Measurements from ENCODE around the gene SSX2IP. TPM values are rescaled to one million over a fixed set of nuclear protein-coding genes. Genes with fewer than 3 reads are reported as not detected.

Gene SSX2IP
- total RNA-seq, 1 experiment from 2014 or later, result 28.0 TPM

DNA sequence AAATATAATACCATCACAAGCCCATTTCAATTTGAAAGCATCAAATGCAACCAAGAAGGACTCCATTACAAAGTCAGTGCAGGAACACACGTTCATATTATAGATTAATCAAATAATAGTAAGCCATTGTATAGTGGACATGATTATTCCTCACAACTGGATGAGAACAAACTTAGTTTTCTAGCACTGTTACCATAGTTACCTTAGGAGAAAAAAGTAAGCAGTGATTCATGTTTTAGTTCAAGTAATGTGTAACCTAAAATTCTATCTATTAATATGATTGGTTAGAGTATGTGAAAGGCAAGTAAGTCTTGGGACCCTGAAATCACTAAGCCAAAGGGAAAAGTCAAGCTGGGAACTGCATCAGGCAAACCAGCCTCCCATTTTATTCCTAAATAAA lies 15.2 kb downstream of the SSX2IP start:
- no peaks in the 10 kb centered on the region for H3K4me1 ChIP-seq (ENCODE audit: insufficient read depth, low read length)
- ChIA-PET CTCF (no interaction called here), POLR2A (ENCODE audit: unreplicated experiment) (no interaction called here)
- no peak for ATAC-seq
- peaks cover 43% of the 10 kb centered on the region for H3K79me2 ChIP-seq (ENCODE audit: low read length)
- no peaks in the 10 kb centered on the region for H3K27me3 ChIP-seq (ENCODE audit: low read length)
- H3K4me2 ChIP-seq (ENCODE audit: low read length), result no peak overlapping the region
- H3K36me3 ChIP-seq (ENCODE audit: low read depth, low read length), result no peaks in the 10 kb centered on the region
- intact Hi-C loops (cut with micrococcal nuclease), result loop anchor here (10.0 kb wide), 1 partner anchor 100 kb away; the partner anchor contains the start of gene CTBS
- H3K27ac ChIP-seq (ENCODE audit: low read length), result no peak overlapping the region
- no peaks in the 10 kb centered on the region for H4K20me1 ChIP-seq (ENCODE audit: low read length)
- no peaks in the 10 kb centered on the region for H3F3A ChIP-seq (ENCODE audit: low read length, unreplicated experiment)
- H3K9ac ChIP-seq (ENCODE audit: low read length), result no peak overlapping the region
- DNase-seq, result no peak
- no peak overlapping the region for H2AFZ ChIP-seq (ENCODE audit: low read length)
- H3K9me3 ChIP-seq (ENCODE audit: low read length), result no peaks in the 10 kb centered on the region
- no peaks in the 10 kb centered on the region for H3K9me2 ChIP-seq (replicated peaks; ENCODE audit: low read length)
- BruUV-seq (replicated peaks), result no TSS peak
- no peak overlapping the region for H3K4me3 ChIP-seq (ENCODE audit: low read length)
- TF ChIP-seq EZH2 (IDR thresholded peaks at IDR 0.05; ENCODE audit: low read length, unreplicated experiment) (no peak), EZH2phosphoT487 (IDR thresholded peaks at IDR 0.05; ENCODE audit: borderline replicate concordance, low read length) (no peak), CTCF (conservative IDR thresholded peaks at IDR 0.05; ENCODE audit: low read depth, low read length) (no peak)

- ATAC-seq (no peak), DNase-seq (no peak)
- Histone ChIP-seq H3K4me3 (ENCODE audit: low read length) (no peak overlapping the region), H2AFZ (ENCODE audit: low read length) (no peak overlapping the region), H3K9me2 (replicated peaks; ENCODE audit: low read length) (no peaks in the 10 kb centered on the region), H3K4me1 (ENCODE audit: insufficient read depth, low read length) (no peaks in the 10 kb centered on the region), H3K27me3 (ENCODE audit: low read length) (no peaks in the 10 kb centered on the region), H3K36me3 (ENCODE audit: low read depth, low read length) (peaks cover 1% of the 10 kb centered on the region; the same call in 1 of the 2 replicates), H3K4me2 (ENCODE audit: low read length) (no peak overlapping the region), H3F3A (ENCODE audit: low read length, unreplicated experiment) (no peaks in the 10 kb centered on the region), H3K9ac (ENCODE audit: low read length) (no peak overlapping the region), H3K27ac (ENCODE audit: low read length) (no peak overlapping the region), H3K9me3 (ENCODE audit: low read length) (no peaks in the 10 kb centered on the region), H3K79me2 (ENCODE audit: low read length) (peaks cover 39% of the 10 kb centered on the region), H4K20me1 (ENCODE audit: low read length) (no peaks in the 10 kb centered on the region)
- BruUV-seq (replicated peaks), result no TSS peak
- CTCF ChIA-PET, result no interaction called here
- intact Hi-C loops (cut with micrococcal nuclease), result loop anchor here (10.0 kb wide), 1 partner anchor 100 kb away; the partner anchor contains the start of gene CTBS
- TF ChIP-seq CTCF (conservative IDR thresholded peaks at IDR 0.05; ENCODE audit: low read depth, low read length) (no peak), EZH2phosphoT487 (IDR thresholded peaks at IDR 0.05; ENCODE audit: borderline replicate concordance, low read length) (no peak), EZH2 (IDR thresholded peaks at IDR 0.05; ENCODE audit: low read length, unreplicated experiment) (no peak)
- POLR2A ChIA-PET (ENCODE audit: unreplicated experiment), result no interaction called here
Measured at GRCh38 chr1:84674705-84675104, 15.6 kb downstream of the SSX2IP start.

DNA sequence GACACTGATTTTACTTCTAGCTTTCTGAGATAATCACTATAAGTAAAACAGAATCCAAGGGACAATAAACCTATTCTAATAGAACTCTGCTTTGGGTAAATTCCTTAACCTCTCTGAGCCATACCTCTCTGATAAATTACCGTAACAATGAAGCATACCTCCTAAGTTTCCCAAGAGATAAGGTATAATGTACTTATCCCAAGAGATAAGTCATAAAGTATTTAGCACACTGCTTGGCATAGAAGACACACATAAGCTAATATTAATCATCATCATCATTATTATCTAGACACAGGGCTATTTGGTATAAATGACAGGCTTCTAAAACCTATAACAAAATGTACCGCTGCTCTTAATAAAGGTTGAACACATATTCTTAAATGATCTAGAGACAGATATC lies 16.2 kb downstream of the SSX2IP start:
- Histone ChIP-seq H3K27ac (ENCODE audit: low read length) (no peak overlapping the region), H4K20me1 (ENCODE audit: low read length) (no peaks in the 10 kb centered on the region), H3K4me2 (ENCODE audit: low read length) (no peak overlapping the region), H3K79me2 (ENCODE audit: low read length) (peaks cover 32% of the 10 kb centered on the region), H3F3A (ENCODE audit: low read length, unreplicated experiment) (no peaks in the 10 kb centered on the region), H3K9me2 (replicated peaks; ENCODE audit: low read length) (no peaks in the 10 kb centered on the region), H3K36me3 (ENCODE audit: low read depth, low read length) (peaks cover 6% of the 10 kb centered on the region; the same call in 1 of the 2 replicates), H3K9ac (ENCODE audit: low read length) (no peak overlapping the region), H3K4me3 (ENCODE audit: low read length) (no peak overlapping the region), H3K9me3 (ENCODE audit: low read length) (no peaks in the 10 kb centered on the region), H3K4me1 (ENCODE audit: insufficient read depth, low read length) (no peaks in the 10 kb centered on the region), H2AFZ (ENCODE audit: low read length) (no peak overlapping the region), H3K27me3 (ENCODE audit: low read length) (no peaks in the 10 kb centered on the region)
- ATAC-seq (no peak), DNase-seq (no peak)
- no peak for TF ChIP-seq CTCF (conservative IDR thresholded peaks at IDR 0.05; ENCODE audit: low read depth, low read length)
- no peak for TF ChIP-seq EZH2 (IDR thresholded peaks at IDR 0.05; ENCODE audit: low read length, unreplicated experiment)
- no peak for TF ChIP-seq EZH2phosphoT487 (IDR thresholded peaks at IDR 0.05; ENCODE audit: borderline replicate concordance, low read length)
- intact Hi-C loops (cut with micrococcal nuclease), result loop anchor here (10.0 kb wide), 1 partner anchor 99 kb away; the partner anchor contains the start of gene CTBS
- POLR2A ChIA-PET (ENCODE audit: unreplicated experiment), result no interaction called here
- CTCF ChIA-PET, result no interaction called here
- BruUV-seq (replicated peaks), result no TSS peak
